Measurements from ENCODE around the gene JMJD1C.

JMJD1C gene

GRCh38 chr10:63173468-63174232 lies 292.1 kb downstream of the JMJD1C start:
- no peak for ATAC-seq (ENCODE audit: low read depth)
- H3K27me3 ChIP-seq (ENCODE audit: insufficient read depth, poor library complexity, severe bottlenecking) = no peaks in the 10 kb centered on the region
- no peak for DNase-seq (ENCODE audit: low spot score)
- no peak for TF ChIP-seq CTCF (IDR thresholded peaks at IDR 0.05; ENCODE audit: poor library complexity, severe bottlenecking)
- no peaks in the 10 kb centered on the region for H3K9me3 ChIP-seq (ENCODE audit: severe bottlenecking)
- H3K4me3 ChIP-seq (ENCODE audit: severe bottlenecking) = no peak overlapping the region
- no peak overlapping the region for H3K27ac ChIP-seq (ENCODE audit: poor library complexity, severe bottlenecking)
- H3K36me3 ChIP-seq (ENCODE audit: low read depth) = peaks cover 81% of the 10 kb centered on the region
- H3K4me1 ChIP-seq (ENCODE audit: insufficient read depth, poor library complexity, severe bottlenecking) = no peaks in the 10 kb centered on the region

- DNase-seq (ENCODE audit: low spot score) (no peak), ATAC-seq (ENCODE audit: low read depth) (no peak)
- no peak for TF ChIP-seq CTCF (IDR thresholded peaks at IDR 0.05; ENCODE audit: poor library complexity, severe bottlenecking)
- H3K27me3 ChIP-seq (ENCODE audit: insufficient read depth, poor library complexity, severe bottlenecking) = no peaks in the 10 kb centered on the region
- no peak overlapping the region for H3K27ac ChIP-seq (ENCODE audit: poor library complexity, severe bottlenecking)
- no peak overlapping the region for H3K4me3 ChIP-seq (ENCODE audit: severe bottlenecking)
- H3K36me3 ChIP-seq (ENCODE audit: low read depth) = peaks cover 81% of the 10 kb centered on the region
- H3K4me1 ChIP-seq (ENCODE audit: insufficient read depth, poor library complexity, severe bottlenecking) = no peaks in the 10 kb centered on the region
- H3K9me3 ChIP-seq (ENCODE audit: severe bottlenecking) = no peaks in the 10 kb centered on the region
Measured at GRCh38 chr10:63171926-63172325, 293.9 kb downstream of the JMJD1C start.

- H3K4me1 ChIP-seq (ENCODE audit: insufficient read depth, poor library complexity, severe bottlenecking) = no peaks in the 10 kb centered on the region
- H3K36me3 ChIP-seq (ENCODE audit: low read depth) = peaks cover 81% of the 10 kb centered on the region
- no peak overlapping the region for H3K4me3 ChIP-seq (ENCODE audit: severe bottlenecking)
- TF ChIP-seq CTCF (IDR thresholded peaks at IDR 0.05; ENCODE audit: poor library complexity, severe bottlenecking) = no peak
- H3K27me3 ChIP-seq (ENCODE audit: insufficient read depth, poor library complexity, severe bottlenecking) = no peaks in the 10 kb centered on the region
- H3K9me3 ChIP-seq (ENCODE audit: severe bottlenecking) = no peaks in the 10 kb centered on the region
- no peak for ATAC-seq (ENCODE audit: low read depth)
- no peak for DNase-seq (ENCODE audit: low spot score)
- H3K27ac ChIP-seq (ENCODE audit: poor library complexity, severe bottlenecking) = no peak overlapping the region
Measured at GRCh38 chr10:63171255-63171855, 294.4 kb downstream of the JMJD1C start.

- TF ChIP-seq CTCF (IDR thresholded peaks at IDR 0.05; ENCODE audit: poor library complexity, severe bottlenecking) = no peak
- ATAC-seq (ENCODE audit: low read depth) (no peak), DNase-seq (ENCODE audit: low spot score) (no peak)
- no peaks in the 10 kb centered on the region for H3K27me3 ChIP-seq (ENCODE audit: insufficient read depth, poor library complexity, severe bottlenecking)
- H3K4me3 ChIP-seq (ENCODE audit: severe bottlenecking) = no peak overlapping the region
- peaks cover 74% of the 10 kb centered on the region for H3K36me3 ChIP-seq (ENCODE audit: low read depth)
- no peaks in the 10 kb centered on the region for H3K4me1 ChIP-seq (ENCODE audit: insufficient read depth, poor library complexity, severe bottlenecking)
- H3K9me3 ChIP-seq (ENCODE audit: severe bottlenecking) = no peaks in the 10 kb centered on the region
- H3K27ac ChIP-seq (ENCODE audit: poor library complexity, severe bottlenecking) = no peak overlapping the region
Measured at GRCh38 chr10:63169624-63170023, 296.2 kb downstream of the JMJD1C start.

All from RWPE2 (cell line).